ENCODE data around the gene BARHL1. TPM values are rescaled to one million over a fixed set of nuclear protein-coding genes. Genes with fewer than 3 reads are reported as not detected.

BARHL1 gene
- total RNA-seq, 1 experiment from 2014 or later = not detected

GRCh38 chr9:132631280-132631679, 48.9 kb downstream of the BARHL1 start:
- H3K9me3 ChIP-seq (replicated peaks) = no peaks in the 10 kb centered on the region
- H3K27ac ChIP-seq = no peak overlapping the region
- peaks cover 54% of the 10 kb centered on the region for H3K36me3 ChIP-seq
- H3K4me1 ChIP-seq = no peaks in the 10 kb centered on the region
- no peak overlapping the region for H3K4me3 ChIP-seq
- no peak for DNase-seq
- no peaks in the 10 kb centered on the region for H3K27me3 ChIP-seq

- Histone ChIP-seq H3K4me1 (no peaks in the 10 kb centered on the region), H3K9me3 (replicated peaks) (no peaks in the 10 kb centered on the region), H3K4me3 (no peak overlapping the region), H3K36me3 (peaks cover 52% of the 10 kb centered on the region), H3K27me3 (no peaks in the 10 kb centered on the region), H3K27ac (no peak overlapping the region)
- DNase-seq = no peak
Measured at GRCh38 chr9:132631685-132632084, 49.3 kb downstream of the BARHL1 start.

- Histone ChIP-seq H3K27ac (no peak overlapping the region), H3K4me3 (no peak overlapping the region), H3K36me3 (peaks cover 45% of the 10 kb centered on the region), H3K9me3 (replicated peaks) (no peaks in the 10 kb centered on the region), H3K4me1 (no peaks in the 10 kb centered on the region), H3K27me3 (no peaks in the 10 kb centered on the region)
- DNase-seq = no peak
Measured at GRCh38 chr9:132632413-132633129, 50.2 kb downstream of the BARHL1 start.

- Histone ChIP-seq H3K4me1 (no peaks in the 10 kb centered on the region), H3K4me3 (no peak overlapping the region), H3K9me3 (replicated peaks) (no peaks in the 10 kb centered on the region), H3K27ac (no peak overlapping the region), H3K27me3 (no peaks in the 10 kb centered on the region), H3K36me3 (peaks cover 46% of the 10 kb centered on the region)
- no peak for DNase-seq
Measured at GRCh38 chr9:132634327-132634726, 51.9 kb downstream of the BARHL1 start.

- H3K4me1 ChIP-seq = no peaks in the 10 kb centered on the region
- DNase-seq = no peak
- H3K27me3 ChIP-seq = no peaks in the 10 kb centered on the region
- H3K27ac ChIP-seq = no peak overlapping the region
- H3K36me3 ChIP-seq = peaks cover 52% of the 10 kb centered on the region
- H3K9me3 ChIP-seq (replicated peaks) = no peaks in the 10 kb centered on the region
- H3K4me3 ChIP-seq = no peak overlapping the region
Measured at GRCh38 chr9:132637351-132637750, 54.9 kb downstream of the BARHL1 start.

GRCh38 chr9:132637801-132638200, 55.4 kb downstream of the BARHL1 start:
- no peaks in the 10 kb centered on the region for H3K9me3 ChIP-seq (replicated peaks)
- DNase-seq = no peak
- no peaks in the 10 kb centered on the region for H3K4me1 ChIP-seq
- peaks cover 57% of the 10 kb centered on the region for H3K36me3 ChIP-seq
- H3K4me3 ChIP-seq = no peak overlapping the region
- H3K27me3 ChIP-seq = no peaks in the 10 kb centered on the region
- H3K27ac ChIP-seq = no peak overlapping the region

GRCh38 chr9:132638240-132638639, 55.8 kb downstream of the BARHL1 start:
- no peaks in the 10 kb centered on the region for H3K9me3 ChIP-seq (replicated peaks)
- DNase-seq = no peak
- H3K36me3 ChIP-seq = peaks cover 60% of the 10 kb centered on the region
- no peak overlapping the region for H3K4me3 ChIP-seq
- H3K4me1 ChIP-seq = no peaks in the 10 kb centered on the region
- no peaks in the 10 kb centered on the region for H3K27me3 ChIP-seq
- H3K27ac ChIP-seq = no peak overlapping the region

GRCh38 chr9:132639322-132639721, 56.9 kb downstream of the BARHL1 start:
- no peaks in the 10 kb centered on the region for H3K4me1 ChIP-seq
- no peak for DNase-seq
- no peak overlapping the region for H3K27ac ChIP-seq
- H3K4me3 ChIP-seq = no peak overlapping the region
- H3K27me3 ChIP-seq = no peaks in the 10 kb centered on the region
- H3K9me3 ChIP-seq (replicated peaks) = no peaks in the 10 kb centered on the region
- H3K36me3 ChIP-seq = peaks cover 62% of the 10 kb centered on the region

Other genes with a start within 250 kb of the BARHL1 start
- 44.7 and 51.7 TPM in 2 replicates for gene SETX, start 227.6 kb upstream of the BARHL1 start, total RNA-seq (2014; rRNA removed; shearing (Covaris generic))
- gene TTF1, start 175.8 kb upstream of the BARHL1 start, total RNA-seq (2014; rRNA removed; shearing (Covaris generic)) = 20.3 and 25.9 TPM in 2 replicates
- gene CFAP77, start 172.4 kb upstream of the BARHL1 start, total RNA-seq (2014; rRNA removed; shearing (Covaris generic)) = not detected in 2 replicates
- gene DDX31, start 87.4 kb downstream of the BARHL1 start, total RNA-seq (2014; rRNA removed; shearing (Covaris generic)) = 28.4 and 29.5 TPM in 2 replicates
- 37.5 and 39.0 TPM in 2 replicates for gene GTF3C4, start 87.9 kb downstream of the BARHL1 start, total RNA-seq (2014; rRNA removed; shearing (Covaris generic))